DND-41 (cell line): ENCODE results near the gene MAGI3.

Experiments
- EZH2 ChIP-seq: IDR thresholded peaks from 3 replicates; pipeline ENCODE4 v1.6.1; 2012; ENCODE audit warnings: borderline replicate concordance, low read depth, mild to moderate bottlenecking, moderate library complexity, low read length, inconsistent platforms; ENCODE audit not compliant: severe bottlenecking
- TF ChIP-seq, protein P1 (sequence below): IDR thresholded peaks from 2 replicates; pipeline ENCODE4 v1.5.1; 2012; ENCODE audit warnings: borderline replicate concordance, low read length, moderate library complexity, mild to moderate bottlenecking; ENCODE audit not compliant: poor library complexity, severe bottlenecking; ENCODE audit errors: extremely low read depth

- TF ChIP-seq, protein P1, sequence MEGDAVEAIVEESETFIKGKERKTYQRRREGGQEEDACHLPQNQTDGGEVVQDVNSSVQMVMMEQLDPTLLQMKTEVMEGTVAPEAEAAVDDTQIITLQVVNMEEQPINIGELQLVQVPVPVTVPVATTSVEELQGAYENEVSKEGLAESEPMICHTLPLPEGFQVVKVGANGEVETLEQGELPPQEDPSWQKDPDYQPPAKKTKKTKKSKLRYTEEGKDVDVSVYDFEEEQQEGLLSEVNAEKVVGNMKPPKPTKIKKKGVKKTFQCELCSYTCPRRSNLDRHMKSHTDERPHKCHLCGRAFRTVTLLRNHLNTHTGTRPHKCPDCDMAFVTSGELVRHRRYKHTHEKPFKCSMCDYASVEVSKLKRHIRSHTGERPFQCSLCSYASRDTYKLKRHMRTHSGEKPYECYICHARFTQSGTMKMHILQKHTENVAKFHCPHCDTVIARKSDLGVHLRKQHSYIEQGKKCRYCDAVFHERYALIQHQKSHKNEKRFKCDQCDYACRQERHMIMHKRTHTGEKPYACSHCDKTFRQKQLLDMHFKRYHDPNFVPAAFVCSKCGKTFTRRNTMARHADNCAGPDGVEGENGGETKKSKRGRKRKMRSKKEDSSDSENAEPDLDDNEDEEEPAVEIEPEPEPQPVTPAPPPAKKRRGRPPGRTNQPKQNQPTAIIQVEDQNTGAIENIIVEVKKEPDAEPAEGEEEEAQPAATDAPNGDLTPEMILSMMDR, result no peak
- no peak for TF ChIP-seq EZH2
Measured at GRCh38 chr1:113394043-113394862, 3.9 kb downstream of the MAGI3 start.
